DMS53 treated with DMSO at 0.1 percent for 48 hours (cell line): ENCODE results near the gene CCDC85A.
"Not testable (repeated sequence)": the region's sequence is repeated elsewhere in the genome, so short reads cannot be mapped to it uniquely, and the experiment has no call there.

Experiments used
- DNase-seq: peaks from one replicate; lab custom pipeline; 2025; ENCODE audit not compliant: unreplicated experiment; lab: John Stamatoyannopoulos, UW

Gene CCDC85A

DNA sequence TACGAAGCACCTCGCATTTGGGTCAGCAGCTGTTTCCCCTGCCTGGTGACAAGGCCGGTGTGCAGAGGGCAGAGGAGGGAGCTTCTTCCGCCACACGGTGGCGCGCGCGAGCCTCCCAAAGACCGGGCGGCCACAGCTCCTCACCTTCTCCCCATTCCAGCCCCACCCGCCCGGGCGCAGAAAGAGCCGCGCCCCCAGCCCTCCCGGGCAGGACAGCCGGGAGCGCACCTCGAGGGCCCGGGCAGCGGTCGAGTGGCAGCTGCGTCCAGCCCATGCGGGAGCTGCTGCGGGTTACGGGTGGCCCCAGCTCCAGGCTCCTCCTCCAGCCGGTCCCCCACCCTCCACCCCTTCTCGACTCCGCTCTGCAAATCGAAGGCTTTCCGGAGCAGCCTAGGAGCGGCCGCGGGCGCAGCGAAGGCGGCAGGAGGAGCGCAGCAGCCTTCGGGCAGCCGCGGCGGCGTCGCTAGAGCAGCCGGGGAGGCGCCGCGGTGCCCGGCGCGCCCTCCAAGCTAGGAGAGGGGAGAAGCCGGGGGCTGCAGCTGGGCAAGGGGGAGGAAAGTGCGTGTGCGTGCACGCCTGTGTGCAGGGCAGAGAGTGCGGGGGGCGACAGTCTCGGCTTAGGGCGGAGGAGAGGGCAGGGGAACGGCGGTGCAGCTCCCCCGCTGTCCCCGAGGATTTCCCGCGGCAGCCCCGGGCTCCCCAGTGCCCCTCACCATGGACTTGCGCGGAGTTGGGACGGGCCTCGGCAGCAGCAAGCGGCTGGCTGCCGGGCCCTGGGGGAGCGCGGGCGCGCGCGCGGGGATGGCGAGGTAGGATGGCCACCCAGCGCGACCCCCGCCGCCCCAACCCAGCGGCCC lies at the start of gene CCDC85A:
TSS of gene CCDC85A (plus strand) at position 348 of the 857 bp plus-strand sequence. CDS start 635 bp downstream, outside the sequence.
- DNase-seq: peak; percentile 65

- no peak for DNase-seq
Measured at GRCh38 chr2:56134861-56135260, 48.9 kb upstream of the CCDC85A start.

- not testable (repeated sequence) for DNase-seq
Measured at GRCh38 chr2:56142497-56143061, 41.2 kb upstream of the CCDC85A start.

DNA sequence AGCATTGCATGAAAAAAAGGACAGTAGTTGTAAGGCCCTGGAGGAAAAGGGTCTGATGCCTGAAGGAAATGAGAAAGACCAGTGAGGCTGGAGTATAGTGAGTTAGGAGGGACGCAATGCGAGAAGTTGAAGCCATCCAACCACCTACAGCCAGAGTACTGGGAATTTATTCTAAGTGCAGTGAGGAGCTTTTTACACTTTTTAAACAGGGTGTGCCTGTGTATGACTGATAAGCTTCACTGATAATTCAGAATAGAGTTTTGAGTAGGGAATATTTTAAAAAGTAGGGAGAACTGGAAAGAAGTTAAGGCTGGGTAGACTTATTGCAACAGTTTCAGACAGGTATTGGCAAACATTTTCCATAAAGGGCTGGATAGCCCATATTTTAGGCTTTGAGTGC lies 35.9 kb upstream of the CCDC85A start:
- DNase-seq: no peak

DNA sequence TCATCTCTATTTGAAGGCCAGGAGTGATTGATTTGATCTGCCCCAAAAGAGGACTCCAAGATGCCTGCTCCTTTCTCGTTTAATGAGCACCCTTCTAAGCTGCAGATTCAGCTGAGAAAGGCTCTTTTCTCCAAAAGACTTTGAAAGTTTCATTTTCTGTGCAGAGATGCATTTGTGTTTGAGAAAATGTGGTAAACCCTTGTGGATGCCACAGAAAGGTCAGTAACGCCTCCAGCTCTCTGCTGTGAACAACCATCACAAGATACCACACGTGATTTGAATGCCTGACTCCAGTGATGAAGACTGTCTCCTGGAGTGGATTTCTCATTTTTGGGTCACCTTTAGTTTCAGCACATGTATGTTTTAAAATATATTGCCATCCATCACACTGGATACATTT lies 35.0 kb upstream of the CCDC85A start:
- no peak for DNase-seq

DNA sequence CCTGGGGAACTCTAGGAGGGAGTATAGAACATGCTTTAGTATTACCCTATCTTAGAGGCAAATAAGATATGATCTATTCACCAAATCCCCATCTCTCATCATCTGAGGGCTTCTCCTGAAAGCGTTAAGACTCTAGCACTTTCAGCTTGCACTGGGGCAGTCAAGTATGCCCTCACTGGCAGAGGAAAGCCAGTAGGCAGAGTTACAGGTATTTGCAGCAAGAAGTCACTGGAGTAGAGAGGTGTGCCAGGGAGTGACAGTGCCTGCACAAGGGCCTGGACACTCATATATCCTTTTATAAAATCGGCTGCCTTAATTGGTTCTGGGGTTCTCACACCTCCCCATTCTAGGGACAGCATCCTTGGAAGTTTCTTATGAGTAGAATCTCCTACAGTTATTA lies 31.9 kb upstream of the CCDC85A start:
- DNase-seq: no peak

- no peak for DNase-seq
Measured at GRCh38 chr2:56155188-56155587, 28.6 kb upstream of the CCDC85A start.

DNA sequence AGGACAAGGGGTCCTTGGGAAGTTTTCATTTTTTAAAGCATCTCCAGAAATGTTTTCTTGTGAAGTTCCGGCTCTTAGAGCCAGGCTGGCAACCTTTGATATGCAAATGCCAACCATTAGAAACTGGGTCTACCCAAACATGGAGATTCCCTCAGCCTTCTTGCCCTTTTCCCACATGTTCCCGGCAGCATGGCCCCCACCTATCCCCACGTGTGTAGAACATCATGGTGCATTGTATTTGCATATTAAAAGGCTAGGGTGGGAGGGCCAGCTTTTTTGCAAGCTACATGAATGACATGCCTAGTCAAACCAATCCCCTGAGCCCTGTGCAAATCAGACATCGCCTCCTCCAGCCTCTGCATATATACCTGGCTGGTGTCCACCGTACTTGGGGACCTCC lies 23.9 kb upstream of the CCDC85A start:
- DNase-seq: not testable (repeated sequence)

DNA sequence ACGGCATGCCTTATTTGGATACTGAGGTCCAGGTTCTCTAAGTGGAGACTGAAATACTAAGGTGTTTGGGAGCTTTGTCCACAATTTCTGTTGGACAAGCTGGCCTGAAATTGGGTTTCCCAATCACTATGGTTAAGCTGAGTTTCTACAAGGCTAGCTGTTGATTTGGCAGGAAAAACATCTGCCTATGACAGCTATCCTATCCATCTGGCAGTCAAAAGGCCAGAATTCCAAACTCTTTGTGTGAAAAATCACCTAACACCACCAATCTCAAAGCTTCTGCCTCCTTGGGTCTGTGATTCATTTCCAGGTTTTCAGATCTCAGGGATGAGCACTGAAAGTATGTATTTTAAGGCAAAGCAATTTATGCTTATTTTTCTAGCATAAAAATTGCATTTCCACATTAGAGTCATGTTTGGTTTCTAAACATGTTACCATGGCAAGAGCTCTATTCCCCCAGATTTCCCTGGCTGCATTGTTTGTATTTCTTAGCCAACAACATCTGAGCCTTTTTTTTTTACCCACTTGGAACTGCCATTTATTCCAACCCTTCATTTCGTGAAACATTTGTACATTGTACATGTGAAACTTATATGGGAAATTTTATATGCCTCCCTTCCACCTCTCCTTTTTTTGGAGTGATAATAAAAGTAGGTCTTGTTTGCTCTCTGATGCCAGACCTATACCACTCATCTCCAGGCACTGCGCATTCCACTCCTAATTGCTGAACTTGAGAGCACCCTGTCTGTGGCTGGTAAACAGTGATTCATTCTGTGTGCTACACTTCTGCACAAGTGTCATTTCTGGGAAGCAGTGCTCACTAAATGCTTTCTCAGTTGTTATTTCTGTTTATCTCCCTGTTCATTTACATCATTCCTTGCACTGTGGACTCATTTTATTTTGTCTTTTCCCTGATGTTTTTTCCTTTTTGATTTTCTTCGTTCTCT lies 15.9 kb upstream of the CCDC85A start:
- peak; percentile 70 for DNase-seq

- DNase-seq: no peak
Measured at GRCh38 chr2:56169521-56169920, 14.3 kb upstream of the CCDC85A start.

GRCh38 chr2:56170504-56170903 lies 13.3 kb upstream of the CCDC85A start:
- no peak for DNase-seq

- no peak for DNase-seq
Measured at GRCh38 chr2:56170988-56171387, 12.8 kb upstream of the CCDC85A start.

GRCh38 chr2:56175779-56176178 lies 8.0 kb upstream of the CCDC85A start:
- no peak for DNase-seq

GRCh38 chr2:56177420-56178220 lies 6.2 kb upstream of the CCDC85A start:
- no peak for DNase-seq

GRCh38 chr2:56179931-56180330 lies 3.9 kb upstream of the CCDC85A start:
- DNase-seq: no peak

- DNase-seq: no peak
Measured at GRCh38 chr2:56182420-56182819, 1.4 kb upstream of the CCDC85A start.

DNA sequence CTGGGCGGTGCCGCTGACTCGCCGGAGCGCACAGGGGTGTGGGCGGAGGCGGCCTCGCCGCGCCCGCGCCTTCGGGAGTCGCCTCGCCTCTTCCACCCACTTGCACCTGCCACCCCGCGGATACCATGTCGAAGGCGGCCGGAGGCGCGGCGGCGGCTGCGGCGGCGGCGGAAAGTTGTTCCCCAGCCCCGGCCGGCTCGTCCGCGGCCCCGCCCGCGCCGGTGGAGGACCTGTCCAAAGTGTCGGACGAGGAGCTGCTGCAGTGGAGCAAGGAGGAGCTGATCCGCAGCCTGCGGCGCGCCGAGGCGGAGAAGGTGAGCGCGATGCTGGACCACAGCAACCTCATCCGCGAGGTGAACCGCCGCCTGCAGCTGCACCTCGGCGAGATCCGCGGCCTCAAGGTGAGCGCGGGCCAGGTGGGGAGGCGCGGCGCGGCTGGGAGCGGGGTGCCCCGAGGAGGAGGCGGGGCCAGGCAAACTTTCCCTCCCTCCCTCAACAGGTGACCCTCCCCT lies 766 bp downstream of the CCDC85A start:
- peak; percentile 25 for DNase-seq

DNA sequence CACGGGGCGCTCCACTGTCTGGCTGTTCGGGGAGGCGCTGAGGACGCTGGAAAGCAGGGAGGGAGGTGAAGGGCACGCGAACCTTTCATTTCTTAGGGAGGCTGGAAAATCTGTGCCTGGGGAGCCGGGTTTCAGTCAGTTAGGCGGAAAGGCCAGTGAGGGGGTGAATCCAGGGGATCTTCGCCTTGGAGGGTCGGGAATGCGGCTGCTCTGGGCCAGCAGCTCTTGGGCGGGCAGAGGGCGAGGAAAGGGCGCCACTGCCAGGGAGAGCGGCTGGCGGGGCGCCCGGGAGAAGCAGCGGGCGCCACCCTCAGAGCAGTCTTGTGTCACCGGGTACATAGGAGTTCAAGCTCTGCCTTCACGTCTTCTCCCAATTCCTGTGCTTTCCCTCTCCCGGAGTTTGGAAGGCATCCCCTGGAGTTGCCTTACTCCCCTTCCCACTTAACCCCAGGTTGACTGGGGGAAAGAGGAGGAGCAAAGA lies 1.4 kb downstream of the CCDC85A start:
- DNase-seq: no peak

- no peak for DNase-seq
Measured at GRCh38 chr2:56185582-56186046, 1.8 kb downstream of the CCDC85A start.

GRCh38 chr2:56191617-56192016 lies 7.8 kb downstream of the CCDC85A start:
- peak; percentile 50 for DNase-seq
